Stimulated activated CD4-positive, alpha-beta T cell treated with anti-CD3 and anti-CD28 coated beads, TNF-alpha, amount 100 ng/mL, for 4 hours (primary cell): ENCODE results near the gene RNF186.
"Not testable (repeated sequence)": the region's sequence is repeated elsewhere in the genome, so short reads cannot be mapped to it uniquely, and the experiment has no call there.

ENCODE experiments used
- DNase-seq, 3 experiments: peaks; one replicate each; pipeline ENCODE4 v3.0.0-alpha.2; 2020; ENCODE audit warnings: low read depth in 3 of 3

RNF186 gene

DNA sequence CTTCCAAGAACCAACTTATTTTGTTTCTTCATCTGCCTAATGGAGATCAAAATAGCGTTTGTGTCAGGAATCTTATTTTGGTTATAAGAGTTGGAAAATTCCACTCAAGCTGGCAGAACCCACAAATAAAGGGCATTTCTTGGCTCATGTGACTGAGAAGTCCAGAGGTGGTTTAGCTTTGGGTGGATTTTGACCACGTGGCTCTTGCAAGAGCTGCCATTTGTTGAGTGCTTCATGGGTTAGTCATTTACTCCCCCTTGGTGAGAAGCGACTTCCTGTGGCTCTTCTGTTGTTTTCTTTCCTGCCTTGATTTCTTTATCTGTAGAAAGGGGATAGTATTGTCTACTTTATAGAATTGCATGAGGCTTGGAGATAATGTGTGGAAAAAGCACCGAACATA, 9.5 kb upstream of the RNF186 start:
- no peak for DNase-seq

DNA sequence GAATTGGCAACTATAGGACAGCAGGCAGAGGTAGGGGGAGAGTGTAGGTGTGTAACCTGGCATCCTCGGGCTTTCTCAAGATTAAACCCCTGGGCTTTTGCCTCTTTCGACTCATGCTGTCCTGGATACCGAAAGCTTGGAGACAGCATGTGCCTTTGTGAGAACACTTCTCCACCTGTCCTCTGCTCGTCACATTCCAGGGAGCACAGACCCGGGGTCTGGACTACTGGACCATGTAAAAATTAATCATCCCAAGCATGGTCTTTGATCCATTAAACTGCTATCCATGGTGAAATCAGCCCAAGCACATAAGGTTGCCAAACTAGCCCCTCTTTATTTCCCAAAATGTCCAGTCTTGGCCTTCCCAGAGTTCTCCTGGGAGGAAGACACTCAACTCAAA, 9.0 kb upstream of the RNF186 start:
- no peak for DNase-seq

DNA sequence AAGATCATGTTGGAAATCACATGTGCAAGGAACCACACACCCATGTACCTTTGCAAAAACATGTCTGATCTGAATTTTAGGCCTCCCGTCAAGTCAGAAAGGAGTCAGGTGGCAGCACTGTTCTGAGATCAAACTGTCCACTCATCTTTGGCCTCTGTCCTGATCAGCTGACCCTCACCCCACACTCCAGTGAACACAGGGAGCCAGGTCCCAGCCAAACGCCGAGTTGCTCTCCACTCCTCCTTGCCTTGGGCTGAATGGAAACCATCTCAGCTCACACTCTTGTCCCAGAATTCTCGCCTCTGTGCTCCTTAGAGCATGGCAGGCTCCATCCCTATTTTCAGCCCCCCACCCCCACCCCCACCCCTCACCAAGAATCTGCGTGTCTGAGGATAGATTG, 4.6 kb upstream of the RNF186 start:
- DNase-seq = no peak

DNA sequence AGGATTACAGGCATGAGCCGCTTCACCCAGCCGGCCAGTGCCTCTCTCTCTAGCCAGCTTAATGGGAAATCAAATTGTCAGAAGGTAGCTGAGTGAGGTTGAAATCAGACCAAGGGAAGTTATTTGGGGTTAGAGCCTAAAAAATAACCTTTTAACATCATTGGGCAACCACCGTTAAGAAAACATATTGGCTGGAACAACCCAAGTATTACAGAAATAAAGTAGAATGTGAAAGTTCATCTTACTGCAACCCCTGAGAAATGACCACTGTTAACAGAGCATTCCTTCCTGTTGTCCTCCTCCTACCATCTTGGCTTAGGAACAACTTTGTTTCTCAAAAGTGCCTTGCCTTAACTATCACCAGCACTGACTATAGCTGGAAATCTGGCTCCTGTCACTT, 3.2 kb upstream of the RNF186 start:
- no peak for DNase-seq

DNA sequence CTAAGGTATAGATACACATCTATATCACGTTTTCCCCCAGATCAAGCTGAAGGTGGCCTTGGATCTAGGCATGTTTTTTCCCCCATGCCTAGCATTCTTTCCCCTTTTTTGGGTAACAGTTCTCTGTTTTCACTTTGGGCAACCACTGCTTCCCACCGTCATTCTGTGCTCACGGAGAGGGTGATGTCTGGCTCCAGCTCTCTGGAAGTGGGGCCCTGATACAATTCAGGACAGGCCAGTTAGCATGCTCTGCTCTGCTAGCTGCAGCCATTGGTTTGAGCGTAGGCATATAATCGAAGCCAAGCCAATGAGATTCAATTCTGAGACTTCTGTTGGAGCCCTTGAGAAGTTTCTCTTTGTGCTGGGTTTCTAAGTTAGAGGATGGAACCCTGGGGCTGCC, 2.1 kb upstream of the RNF186 start:
- DNase-seq = no peak

DNA sequence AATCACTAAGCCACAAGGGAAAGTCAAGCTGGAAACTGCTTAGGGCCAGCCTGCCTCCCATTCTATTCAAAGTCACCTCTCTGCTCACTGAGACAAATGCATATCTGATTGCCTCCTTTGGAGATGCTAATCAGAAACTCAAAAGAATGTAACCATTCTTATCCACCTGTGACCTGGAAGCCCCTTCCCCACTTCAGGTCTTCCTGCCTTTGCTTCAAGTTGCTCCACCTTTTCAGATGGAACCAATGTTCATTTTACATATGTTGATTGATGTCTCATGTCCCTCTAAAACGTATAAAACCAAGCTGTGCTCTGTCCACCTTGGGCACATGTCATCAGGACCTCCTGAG, 1.6 kb upstream of the RNF186 start:
- not testable (repeated sequence) for DNase-seq

DNA sequence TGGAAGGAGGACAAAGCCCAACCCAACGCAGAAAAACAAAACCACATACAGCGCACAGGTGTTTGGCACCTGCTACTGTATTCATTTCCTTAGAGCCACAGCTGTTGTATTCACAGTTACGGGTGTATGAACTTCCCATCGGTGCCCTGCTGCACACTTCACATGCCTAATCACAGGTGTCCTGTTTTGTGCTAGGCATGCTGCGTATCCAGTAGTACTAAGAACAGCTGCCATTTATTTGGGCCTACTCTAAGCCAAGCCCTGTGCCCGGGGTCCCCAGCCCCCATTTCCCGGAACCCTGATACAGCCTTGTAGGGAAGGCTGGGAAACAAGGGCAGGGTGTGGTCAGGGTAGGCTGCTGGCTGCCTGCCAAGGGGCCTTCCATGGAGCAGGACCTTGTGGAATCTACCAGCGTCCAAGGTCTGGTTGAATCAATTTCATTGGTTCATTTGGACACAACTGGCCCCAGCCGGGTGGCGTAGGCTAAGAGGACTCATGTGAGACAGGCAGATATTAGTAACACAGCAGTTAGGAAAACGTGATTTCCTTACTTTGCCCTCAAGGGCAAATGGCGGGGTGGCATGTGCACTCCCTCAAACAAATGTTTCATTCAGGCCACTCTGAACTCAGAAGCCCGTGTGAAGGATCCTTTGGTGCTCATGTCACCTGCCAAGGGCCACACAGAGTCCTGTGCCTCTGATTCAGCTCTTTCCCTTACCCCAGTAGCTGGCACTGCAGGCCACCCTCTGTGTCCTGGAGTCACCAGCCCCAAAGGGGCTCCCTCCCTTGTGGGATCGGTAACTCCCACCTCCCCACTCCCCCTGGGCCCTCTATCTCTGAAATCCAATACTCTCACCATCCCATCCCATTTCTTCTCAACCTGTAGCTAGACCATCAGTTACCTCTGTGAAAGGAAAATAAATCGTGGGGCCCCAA, 986 bp upstream of the RNF186 start:
- DNase-seq = no peak

DNA sequence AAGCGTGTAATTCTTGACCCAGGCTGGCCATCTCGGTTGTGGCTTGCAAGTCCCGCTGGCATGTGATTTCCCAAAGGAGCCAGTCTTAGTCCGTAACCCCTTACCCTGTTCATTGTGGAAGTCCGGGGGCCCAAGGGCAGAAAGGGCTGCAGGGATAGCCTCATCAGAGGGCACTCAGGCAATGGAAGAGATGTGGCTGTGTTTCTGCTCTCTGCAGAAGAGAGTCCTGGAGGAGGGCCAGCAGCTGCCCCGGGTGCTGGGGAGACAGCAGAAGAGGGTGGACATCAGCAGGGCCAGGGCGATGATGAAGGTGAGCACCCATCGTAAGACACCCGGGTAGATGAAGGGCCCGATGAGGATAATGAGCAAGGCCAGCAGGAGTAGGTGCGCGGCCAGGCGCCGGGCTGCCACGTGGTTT, 830 bp downstream of the RNF186 start:
- DNase-seq = no peak

DNA sequence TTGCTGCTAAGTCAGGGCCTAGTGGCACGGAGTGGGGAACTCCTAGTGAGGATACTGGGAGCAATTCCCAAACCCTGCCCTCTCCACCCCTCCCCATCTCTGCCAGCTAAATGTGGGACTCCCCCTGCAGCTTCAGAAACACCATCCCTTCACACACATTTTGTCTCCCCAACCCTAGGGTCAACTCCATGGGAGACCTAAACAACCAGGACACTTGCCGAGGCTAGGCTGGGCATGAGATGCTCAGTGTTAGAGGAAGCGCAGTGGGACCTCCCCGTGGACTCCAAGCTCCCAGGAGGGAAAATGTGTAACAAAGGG, 1.5 kb downstream of the RNF186 start:
- no peak for DNase-seq

DNA sequence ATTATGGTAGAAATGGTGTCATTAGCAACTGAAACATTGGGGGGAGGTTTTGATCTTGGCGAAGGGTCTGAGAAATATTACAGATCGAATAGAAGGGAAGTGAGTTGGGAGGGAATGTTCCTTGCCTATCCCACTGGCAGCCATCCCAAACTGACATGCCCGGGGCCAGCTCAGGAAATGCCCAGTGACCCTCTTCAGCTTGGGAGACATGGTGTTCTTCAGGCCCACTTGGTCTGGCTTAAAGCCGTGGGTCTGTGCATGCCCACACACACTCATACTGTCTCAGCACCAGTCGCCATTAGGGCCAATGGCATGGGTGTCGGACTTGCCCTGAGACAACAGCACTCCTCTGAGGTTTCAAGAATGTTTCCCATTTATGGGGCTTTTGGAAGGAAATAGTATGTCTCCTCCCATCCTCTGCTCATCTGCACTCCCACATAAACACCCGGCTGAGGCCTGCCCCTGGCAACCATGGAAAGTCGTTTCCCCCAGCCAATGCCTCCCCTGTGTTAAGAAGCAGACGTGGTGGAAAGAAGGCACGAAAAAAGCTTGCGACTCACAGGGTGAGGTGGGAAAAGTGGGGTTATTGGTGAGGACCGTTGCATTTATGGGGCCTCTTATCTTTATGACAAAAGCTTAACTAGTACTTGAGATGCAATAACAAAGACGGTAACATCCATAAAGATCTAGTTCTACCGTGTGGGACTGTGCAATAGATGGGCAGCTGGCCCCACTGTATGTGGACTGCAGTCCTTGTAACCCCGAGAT, 2.0 kb downstream of the RNF186 start:
- no peak for DNase-seq

DNA sequence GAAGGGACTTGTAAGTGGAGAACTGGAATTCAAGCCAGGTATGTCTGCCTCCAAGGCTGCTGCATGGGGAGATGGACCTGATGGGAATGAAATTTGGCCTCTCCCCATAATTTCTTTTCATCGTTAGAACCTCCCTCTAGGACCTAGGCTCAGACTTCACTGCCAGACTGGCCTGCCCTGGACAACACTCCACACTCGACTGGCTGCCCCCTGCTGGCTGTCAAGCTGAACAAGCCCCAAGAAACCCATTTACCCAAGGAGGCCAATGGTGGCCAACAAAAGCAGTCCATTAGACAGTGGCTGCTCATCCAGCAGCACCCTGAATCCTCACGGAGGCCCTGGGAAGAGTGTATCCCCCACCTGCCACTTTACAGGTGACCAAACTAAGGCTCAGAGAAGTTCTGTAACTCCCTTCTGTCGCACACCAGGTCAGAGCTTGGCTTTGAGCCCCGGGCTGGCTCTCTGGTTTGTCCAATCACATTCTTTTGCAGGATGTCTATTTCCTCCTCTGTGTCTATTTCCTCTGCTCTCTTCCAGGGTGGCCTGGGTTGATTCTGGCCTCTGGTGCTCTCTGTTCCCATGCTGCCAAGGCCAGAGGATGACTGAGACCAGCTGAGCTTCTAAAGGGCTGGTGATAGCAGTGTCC, 3.8 kb downstream of the RNF186 start:
- peak in 2 of 3 experiments; percentile 9 to 23 for DNase-seq

DNA sequence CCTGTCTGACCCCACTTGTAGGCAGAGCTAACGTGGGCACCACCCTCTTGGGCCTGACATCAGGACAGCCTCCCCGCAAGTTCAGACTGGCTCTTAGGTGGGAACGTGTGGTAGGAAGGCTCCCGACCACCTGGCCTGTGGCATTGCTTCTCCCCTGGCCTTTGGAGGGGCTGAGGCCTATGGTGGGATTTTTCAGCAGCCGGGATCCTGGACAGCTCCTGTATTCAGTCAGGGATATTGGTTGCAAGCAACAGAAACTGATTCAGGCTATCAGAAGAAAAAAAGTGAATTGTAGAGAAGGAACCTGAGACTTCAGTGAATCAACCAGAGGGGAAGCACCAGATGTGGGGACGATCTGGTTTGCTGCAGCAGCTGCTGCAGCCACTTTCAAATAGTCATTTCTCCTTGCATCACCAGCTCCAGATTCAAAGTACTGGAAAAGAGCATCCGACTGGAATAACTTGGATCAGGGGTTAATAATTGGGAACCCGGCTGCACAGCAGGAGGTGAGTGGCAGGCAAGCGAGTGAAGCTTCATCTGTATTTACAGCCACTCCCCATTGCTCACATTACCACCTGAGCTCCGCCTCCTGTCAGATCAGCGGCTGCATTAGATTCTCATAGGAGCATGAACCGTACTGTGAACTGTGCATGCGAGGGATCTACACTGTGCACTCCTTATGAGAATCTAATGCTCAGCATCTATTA, 5.9 kb downstream of the RNF186 start:
- DNase-seq = no peak

DNA sequence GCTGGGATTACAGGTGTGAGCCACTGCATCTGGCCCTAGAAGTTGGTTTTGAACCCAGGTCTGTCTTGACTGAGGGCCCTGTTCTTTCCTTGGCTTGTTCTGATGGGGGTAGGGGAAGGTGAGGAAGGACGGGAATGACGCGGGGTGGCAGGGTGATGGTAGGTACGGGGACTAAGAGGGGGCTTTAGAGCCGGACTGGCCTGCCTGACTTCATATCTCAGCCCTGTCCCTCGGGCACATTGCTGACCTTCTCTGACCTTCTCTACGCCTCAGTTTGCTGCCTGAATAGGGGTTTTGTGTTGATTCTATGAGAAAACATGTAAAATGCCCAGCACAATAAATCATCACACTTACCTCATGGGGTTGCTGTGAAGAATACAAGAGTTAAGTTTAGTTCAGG, 6.7 kb downstream of the RNF186 start:
- DNase-seq = no peak

DNA sequence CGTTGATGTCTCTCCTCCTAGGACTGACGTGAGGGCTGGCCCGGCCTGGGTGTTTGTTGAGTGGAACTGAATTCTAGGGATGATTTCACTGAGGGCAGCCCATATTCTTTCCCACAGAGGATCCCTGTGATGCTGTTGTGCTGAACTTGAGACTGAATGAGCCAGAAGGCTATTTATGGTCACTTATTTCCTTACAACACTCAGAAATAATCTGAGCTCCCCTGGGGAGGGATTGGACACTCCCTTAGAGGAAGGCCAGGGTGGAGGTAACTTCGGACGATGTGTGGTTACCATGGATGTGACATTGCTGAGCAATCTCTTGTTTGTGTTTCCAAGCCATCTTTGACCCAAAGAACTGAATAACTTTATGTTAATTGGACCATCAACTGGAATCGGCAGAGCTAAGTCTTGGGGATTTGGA, 10.2 kb downstream of the RNF186 start:
- no peak for DNase-seq

DNA sequence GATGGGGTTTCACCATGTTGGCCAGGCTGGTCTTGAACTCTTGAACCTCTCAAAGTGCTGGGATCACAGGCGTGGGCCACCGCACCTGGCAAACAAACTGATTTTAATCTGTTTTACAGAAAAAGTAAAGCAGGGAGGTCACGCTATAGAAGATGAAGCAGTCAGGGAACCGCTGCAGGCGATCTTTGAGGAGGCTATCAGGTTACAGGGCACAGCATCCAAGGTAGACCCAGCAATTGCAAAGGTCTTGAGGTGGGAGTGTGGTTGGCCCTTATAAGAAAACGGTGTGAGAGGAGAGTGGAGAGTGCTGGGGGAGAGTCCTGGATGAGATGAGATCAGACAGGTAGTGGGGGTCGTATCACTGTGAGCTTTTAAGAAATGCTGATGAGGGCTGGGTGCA, 12.8 kb downstream of the RNF186 start:
- no peak for DNase-seq

DNA sequence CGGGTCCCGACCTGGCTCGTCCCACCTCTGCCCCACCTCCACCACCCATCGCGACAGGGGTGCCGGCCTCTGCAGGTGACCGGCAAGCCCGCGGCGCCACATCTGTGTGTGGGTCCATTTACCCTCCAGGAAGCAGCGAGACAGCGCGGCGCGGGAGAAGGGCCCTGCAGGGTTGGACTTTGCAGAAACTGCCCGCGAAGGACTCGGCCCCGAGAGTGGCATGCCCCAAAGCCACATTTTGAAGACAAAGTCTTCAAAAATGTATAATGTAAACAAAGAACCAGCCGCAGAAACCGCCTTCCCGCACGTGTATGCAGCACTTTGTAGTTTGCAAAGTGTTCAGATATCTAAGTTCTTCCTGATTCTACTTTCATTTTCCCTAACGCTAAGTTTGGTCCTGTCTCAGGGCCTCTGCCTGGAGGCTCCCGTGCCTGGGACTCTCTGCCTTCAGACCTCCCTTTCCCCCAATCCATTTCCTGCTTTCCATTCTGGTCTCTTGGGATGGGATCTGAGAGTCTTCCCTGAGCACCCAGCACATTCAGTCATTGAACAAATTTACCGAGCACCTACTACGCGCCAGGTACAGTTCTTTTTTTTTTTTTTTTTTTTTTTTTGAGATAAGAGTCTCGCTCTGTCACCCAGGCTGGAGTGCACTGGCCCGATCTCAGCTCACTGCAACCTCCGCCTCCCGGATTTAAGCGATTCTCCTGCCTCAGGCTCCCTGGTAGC, 14.8 kb downstream of the RNF186 start:
- DNase-seq = peak in 1 of 3 experiments; percentile 33

DNA sequence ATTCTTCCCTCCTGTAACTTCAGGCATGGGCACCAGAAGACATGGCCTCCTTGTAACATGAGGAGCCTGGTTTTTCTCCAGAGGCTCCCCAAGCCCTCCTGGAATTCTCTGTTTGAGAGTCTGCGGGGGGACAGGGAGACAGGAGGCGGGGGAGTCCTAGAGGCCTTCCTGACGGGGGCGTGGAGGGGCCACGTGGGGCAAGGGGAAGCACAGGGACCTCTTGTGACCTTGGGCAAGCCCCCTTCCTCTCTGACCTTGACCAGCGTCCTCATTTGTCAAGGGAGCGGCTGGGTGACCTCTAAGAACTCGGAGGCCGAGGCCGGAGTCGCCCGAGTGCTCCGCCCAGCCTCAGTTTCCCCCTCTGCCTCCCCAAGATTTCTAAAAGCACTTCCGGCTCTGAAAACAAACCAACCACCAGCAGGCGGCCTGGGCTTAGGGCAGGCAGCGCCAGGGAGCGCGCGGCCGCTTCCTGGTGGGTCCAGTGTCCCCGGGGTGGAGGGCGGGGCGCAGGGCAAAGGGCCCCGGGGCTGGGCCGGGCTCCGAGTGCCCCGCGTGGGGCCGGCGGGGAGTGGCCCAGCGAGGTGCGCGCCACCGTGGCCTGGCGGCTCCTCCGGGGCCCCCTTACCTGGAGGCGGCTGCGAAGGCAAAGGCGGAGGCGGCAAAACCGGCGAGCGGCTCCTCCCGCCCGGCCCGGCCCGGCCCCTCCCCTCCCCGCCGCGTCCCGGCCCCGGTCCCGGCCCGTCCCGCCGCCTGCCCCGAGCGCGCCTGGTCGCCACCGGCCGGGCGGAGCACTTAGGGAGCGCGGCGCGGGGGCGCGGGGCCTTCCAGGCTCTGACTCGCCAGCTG, 15.6 kb downstream of the RNF186 start, which contains the start of gene TMCO4:
Gene TMCO4, minus strand, starts transcription at position 687 of the 846 bp plus-strand sequence. CDS start 19,158 bp downstream, outside the sequence.
- DNase-seq = peak; percentile 13 to 49 (median 23)

DNA sequence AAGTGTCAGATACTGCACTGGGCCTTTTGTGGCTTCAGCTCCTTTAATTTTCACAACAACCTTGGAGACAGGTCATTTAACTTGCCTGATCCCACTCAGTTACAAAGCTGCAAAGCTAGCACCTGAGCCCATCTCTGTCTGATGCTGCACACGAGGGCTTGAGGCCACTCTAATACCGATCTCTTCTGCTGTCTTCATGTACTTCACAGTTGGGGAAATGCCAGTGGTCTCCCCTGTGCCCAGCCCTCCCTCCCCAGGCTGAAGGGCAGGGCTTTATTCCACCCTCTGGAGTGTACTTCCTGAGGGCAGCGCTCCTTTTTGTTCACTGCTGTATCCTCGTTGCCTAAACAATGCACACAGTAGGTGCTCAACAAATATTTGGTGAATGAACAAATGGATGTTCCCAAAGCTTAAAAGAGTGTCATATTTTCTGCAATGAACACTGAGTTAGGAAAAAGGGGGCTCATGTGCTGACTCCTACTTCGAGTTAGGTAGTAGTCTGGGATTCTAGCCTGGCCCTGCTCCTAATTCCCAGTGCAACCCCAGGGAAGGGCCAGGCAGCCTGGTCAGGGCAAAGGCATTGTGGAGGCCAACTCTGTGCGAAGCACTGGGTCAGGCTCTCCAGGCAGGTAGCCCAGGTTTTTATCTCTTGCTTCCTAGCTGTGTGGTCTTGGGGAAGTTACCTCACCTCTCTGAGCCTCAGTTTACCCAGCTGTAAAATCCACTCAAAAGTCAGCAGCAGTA, 16.4 kb downstream of the RNF186 start:
- no peak for DNase-seq

DNA sequence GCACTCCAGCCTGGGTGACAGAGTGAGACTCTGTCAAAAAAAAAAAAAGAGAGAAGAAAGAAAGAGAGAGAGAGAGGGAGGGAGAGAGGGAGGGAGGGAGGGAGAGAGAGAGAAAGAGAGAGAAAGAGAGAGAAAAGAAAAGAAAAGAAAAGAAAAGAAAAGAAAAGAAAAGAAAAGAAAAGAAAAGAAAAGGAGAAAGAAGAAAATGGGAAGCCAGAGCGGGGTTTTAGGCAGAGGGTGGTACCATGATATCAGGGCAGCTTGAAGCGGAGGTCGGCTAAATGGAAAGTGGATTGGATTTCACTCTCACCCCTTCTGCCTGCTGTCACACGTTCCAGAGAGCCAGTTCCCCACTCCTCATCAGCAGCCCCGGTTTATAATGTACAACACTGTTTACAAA, 17.3 kb downstream of the RNF186 start:
- no peak for DNase-seq

DNA sequence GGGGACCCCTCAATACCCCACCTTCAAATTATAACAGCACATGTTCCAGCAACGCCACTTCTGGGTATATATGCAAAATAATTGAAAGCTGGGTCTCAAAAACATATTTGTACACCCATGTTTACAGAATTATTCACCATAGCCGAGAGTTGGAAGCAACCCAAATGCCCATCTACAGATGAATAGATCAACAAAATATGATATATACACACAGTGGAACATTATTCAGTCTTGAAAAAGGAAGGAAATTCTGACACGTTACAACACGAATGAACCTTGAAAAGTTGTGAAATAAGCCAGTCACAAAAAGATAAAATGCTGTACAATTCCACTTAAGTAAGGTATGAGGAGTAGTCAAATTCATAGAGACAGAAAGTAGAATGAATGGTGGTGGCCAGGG, 20.5 kb downstream of the RNF186 start:
- DNase-seq = no peak
